ENCODE measurements around the gene PTPRN2. TPM values are rescaled to one million over a fixed set of nuclear protein-coding genes. Genes with fewer than 3 reads are reported as not detected.

The PTPRN2 gene
- total and polyA plus RNA-seq, 2 of the 8 experiments (the other 6 are each of a cell fraction or from before 2014, with no cell fraction given) = 2.6 to 4.5 TPM

DNA sequence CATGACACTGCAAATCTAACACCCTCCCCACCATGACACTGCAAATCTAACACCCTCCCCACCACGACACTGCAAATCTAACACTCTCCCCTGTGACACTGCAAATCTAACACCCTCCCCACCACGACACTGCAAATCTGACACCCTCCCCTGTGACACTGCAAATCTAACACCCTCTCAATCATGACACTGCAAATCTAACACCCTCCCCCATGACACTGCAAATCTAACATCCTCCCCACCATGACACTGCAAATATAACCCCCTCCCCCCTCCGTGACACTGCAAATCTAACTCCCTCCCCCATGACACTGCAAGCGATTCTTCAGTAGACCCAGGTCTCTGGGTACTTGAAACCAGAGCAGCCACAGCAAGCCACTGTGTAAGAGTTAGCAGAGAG is 646.4 kb downstream of the PTPRN2 start:
- H3K14ac ChIP-seq (ENCODE audit: insufficient read length) = no peak overlapping the region
- H4K5ac ChIP-seq (ENCODE audit: insufficient read length, low read depth, low read length) = no peak overlapping the region
- no peak overlapping the region for H3K4me2 ChIP-seq (ENCODE audit: insufficient read depth in 1 of 2, low read depth in 2 of 2, low read length in 2 of 2)
- H3K4me3 ChIP-seq (ENCODE audit: extremely low read depth in 1 of 4, insufficient read depth in 2 of 4, low read depth in 3 of 4, low read length in 4 of 4) = no peak overlapping the region
- CTCF ChIA-PET (ENCODE audit: partially characterized antibody) = no interaction called here
- no peaks in the 10 kb centered on the region for H3K79me2 ChIP-seq (ENCODE audit: control insufficient read depth in 1 of 2, insufficient read depth in 2 of 2, low read length in 2 of 2)
- H4K8ac ChIP-seq (ENCODE audit: extremely low read depth, insufficient read depth, low read length) = no peak overlapping the region
- peaks cover 0 to 5% (median 0%) of the 10 kb centered on the region in 4 experiments; a peak in 1 of 7 replicates for H3K4me1 ChIP-seq (replicated peaks in 1 of 4; ENCODE audit: control insufficient read depth in 3 of 4, insufficient read depth in 4 of 4, low read length in 3 of 4)
- FAIRE-seq (no peak), DNase-seq (ENCODE audit: low read depth in 1 of 2, low spot score in 2 of 2) (no peak)
- no peaks in the 10 kb centered on the region for H3K27me3 ChIP-seq (replicated peaks in 1 of 4; ENCODE audit: control insufficient read depth in 3 of 4, extremely low read depth in 1 of 4, insufficient read depth in 3 of 4, low read length in 3 of 4)
- no peak overlapping the region for H2BK15ac ChIP-seq (ENCODE audit: low read length)
- WGBS, 2 experiments (ENCODE audit: extremely low coverage in 1 of 2, insufficient coverage in 1 of 2, insufficient read length in 1 of 2, insufficient replicate concordance in 2 of 2, low coverage in 1 of 2, low lambda C conversion rate in 2 of 2, missing lambda C conversion rate in 1 of 2) = 100% methylated on average over 2 of the region's 4 CpGs; no CpG with 5 or more reads in 1 of the 2 experiments
- H3K56ac ChIP-seq (replicated peaks; ENCODE audit: insufficient read length, low read depth, low read length) = no peak overlapping the region
- no peak overlapping the region for H3K18ac ChIP-seq (ENCODE audit: extremely low read depth, low read length)
- no peaks in the 10 kb centered on the region for H3K36me3 ChIP-seq (ENCODE audit: control insufficient read depth in 2 of 4, insufficient read depth in 4 of 4, low read length in 3 of 4)
- H3K9ac ChIP-seq (replicated peaks in 1 of 4; ENCODE audit: extremely low read depth in 1 of 4, low read depth in 3 of 4, low read length in 3 of 4) = no peak overlapping the region
- H3K23me2 ChIP-seq (ENCODE audit: low read depth, low read length) = peaks cover 2% of the 10 kb centered on the region; the same call in 1 of the 2 replicates
- H2AFZ ChIP-seq (ENCODE audit: low read length) = no peak overlapping the region
- H3K27ac ChIP-seq (ENCODE audit: low read depth, low read length) = no peak overlapping the region
- no peak overlapping the region for H2BK20ac ChIP-seq (ENCODE audit: low read length)
- H2BK5ac ChIP-seq (ENCODE audit: low read depth, low read length) = no peak overlapping the region
- no peaks in the 10 kb centered on the region for H3K79me1 ChIP-seq (ENCODE audit: low read depth, low read length)
- H3K9me3 ChIP-seq (ENCODE audit: insufficient read depth in 2 of 2, low read depth in 1 of 2, low read length in 1 of 2) = peaks cover 0 to 12% of the 10 kb centered on the region in 2 experiments; a peak in 1 of 4 replicates
- no peak overlapping the region for H2AK5ac ChIP-seq (ENCODE audit: low read depth, low read length)
- H3K4ac ChIP-seq (replicated peaks; ENCODE audit: insufficient read length, low read depth, low read length) = no peak overlapping the region
- POLR2A ChIA-PET (ENCODE audit: partially characterized antibody) = no interaction called here
- no peak overlapping the region for H3K23ac ChIP-seq (ENCODE audit: insufficient read length)
- no peak overlapping the region for H4K91ac ChIP-seq (replicated peaks; ENCODE audit: insufficient read length, low read length)
- H2BK12ac ChIP-seq (ENCODE audit: low read depth, low read length) = no peak overlapping the region
- H4K20me1 ChIP-seq (replicated peaks in 1 of 2; ENCODE audit: control insufficient read depth in 1 of 2, insufficient read depth in 2 of 2, low read length in 2 of 2) = no peaks in the 10 kb centered on the region
- H2BK120ac ChIP-seq (replicated peaks; ENCODE audit: low read depth, low read length) = no peak overlapping the region

Measured in H1 (cell line).